Activated T-helper 1 cell treated with Interleukin-2 at 50 U/mL for 16 hours (primary cell): ENCODE results near the gene SCP2D1.
"Not testable (repeated sequence)": the region's sequence is repeated elsewhere in the genome, so short reads cannot be mapped to it uniquely, and the experiment has no call there.

Experiments used
- DNase-seq: peaks from one replicate; pipeline ENCODE4 v3.0.0-alpha.2; 2020; ENCODE audit warnings: low read depth

SCP2D1 gene

GRCh38 chr20:18813483-18813882, at the start of gene SCP2D1:
Gene SCP2D1, plus strand, starts transcription at chr20:18813783. Its CDS starts 33 bp downstream, at chr20:18813816.
- DNase-seq: no peak

DNA sequence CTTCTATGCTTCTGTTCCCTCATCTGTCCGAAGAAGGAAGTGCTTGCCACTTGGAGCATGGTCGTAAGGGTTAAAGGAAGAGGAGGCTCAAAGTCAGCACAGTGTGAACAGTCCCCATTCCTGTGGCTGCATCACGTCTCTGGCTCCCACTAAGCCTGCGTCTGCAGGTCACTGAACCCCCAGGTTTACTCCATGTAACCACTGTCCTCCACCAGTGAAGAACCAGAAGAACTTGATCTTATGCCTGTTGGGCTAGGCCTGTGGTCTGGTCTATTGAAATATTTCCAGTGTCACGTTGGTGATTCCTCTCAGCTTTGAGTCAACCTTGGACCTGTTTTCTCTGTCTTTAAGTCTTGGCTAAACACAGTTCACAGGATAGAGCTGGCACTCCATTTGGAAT, 45.9 kb upstream of the SCP2D1 start:
- DNase-seq: no peak

DNA sequence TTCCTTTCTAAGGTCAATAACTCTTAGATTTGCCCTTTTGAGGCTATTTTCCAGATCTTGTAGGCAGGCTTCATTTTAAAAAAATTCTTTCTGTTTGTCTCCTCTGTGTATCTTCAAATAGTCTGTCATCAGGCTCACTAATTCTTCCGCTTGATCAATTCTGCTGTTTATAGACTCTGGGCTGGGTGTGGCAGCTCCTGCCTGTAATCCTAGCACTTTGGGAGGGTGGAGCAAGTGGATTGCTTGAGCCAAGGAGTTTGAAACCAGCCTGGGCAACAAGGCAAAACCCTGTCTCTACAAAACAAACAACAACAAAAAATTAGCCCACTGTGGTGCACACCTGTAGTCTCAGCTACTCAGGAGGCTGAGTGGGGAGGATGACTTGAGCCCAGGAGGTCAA, 40.0 kb upstream of the SCP2D1 start:
- no peak for DNase-seq

DNA sequence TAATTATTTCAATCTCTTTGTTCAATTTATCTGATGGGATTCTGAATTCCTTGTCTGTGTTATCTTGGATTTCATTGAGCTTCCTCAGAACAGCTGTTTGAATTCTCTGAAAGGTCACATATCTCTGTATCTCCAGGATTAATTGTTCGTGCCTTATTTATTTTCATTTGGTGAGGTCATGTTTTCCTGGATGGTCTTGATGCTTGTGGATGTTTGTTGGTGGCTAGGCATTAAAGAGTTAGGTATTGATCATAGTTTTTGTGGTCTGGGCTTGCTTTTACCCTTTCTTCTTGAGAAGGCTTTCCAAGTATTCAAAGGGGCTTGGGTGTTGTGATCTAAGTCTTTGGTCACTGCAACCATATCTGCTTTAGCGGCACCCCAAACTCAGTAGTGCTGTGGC, 39.4 kb upstream of the SCP2D1 start:
- no peak for DNase-seq

- DNase-seq: no peak
Observed at GRCh38 chr20:18775633-18776032, 38.0 kb upstream of the SCP2D1 start.

GRCh38 chr20:18778690-18779392, 34.7 kb upstream of the SCP2D1 start:
- no peak for DNase-seq

GRCh38 chr20:18780385-18781130, 33.0 kb upstream of the SCP2D1 start:
- no peak for DNase-seq

DNA sequence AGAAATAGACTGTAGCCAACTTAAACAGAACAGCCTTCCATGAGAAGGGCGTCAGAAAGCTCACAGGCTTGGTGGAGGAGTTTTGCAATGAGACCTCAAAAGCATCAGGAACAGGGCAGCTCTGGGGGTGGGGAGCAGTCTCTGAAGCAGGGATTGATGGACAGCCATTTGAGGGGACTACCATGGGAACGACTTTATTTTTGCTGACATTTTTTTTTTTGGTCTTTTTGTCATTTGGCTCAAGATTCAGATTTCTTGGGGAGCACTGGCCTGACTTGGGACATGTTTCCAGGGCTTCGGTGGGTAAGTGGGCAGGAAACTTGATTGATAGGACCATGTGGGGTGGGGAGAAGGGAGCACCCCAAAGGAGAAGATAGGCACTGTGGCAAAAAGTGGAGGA, 32.1 kb upstream of the SCP2D1 start:
- DNase-seq: no peak

DNA sequence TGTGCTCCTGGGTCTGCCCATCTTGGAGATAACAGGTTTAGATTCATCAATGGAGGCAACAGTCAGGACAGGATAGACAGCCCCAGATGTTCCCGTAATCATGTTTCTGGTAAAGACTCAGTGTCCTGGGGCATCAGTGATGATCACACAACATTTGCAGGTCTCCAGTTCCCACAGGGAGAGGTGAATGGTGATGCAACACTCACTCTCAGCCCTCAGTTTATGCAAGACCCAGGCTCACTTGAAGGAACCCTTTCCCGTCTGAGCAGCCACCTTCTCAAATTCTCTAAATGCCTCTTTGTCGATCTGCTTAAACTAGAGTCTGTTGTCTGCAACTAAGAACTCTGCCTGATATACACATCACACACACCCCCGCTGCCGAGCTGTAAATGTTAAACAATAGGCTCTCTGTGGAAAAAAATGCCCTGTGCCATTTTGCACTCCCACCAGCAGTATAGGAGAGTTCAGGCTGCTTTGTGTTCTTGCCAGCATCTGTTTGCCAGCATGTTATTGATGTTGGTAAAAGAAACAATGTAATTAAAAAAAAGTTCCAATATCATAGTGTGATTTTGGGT, 30.1 kb upstream of the SCP2D1 start:
- DNase-seq: no peak

DNA sequence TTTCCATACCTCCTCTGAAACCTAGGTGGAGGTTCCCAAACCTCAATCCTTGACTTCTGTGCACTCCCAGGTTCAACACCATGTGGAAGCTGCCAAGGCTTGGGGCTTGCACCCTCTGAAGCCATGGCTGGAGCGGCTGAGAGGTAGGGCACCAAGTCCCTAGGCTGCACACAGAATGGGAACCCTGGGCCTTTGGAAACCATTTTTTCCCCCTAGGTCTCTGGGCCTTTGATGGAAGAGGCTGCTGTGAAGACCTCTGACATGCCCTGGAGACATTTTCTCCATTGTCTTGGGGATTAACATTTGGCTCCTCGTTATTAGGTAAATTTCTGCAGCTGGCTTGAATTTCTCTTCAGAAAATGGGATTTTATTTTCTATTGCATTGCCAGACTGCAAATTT, 26.5 kb upstream of the SCP2D1 start:
- DNase-seq: not testable (repeated sequence)

- DNase-seq: no peak
Observed at GRCh38 chr20:18788021-18788420, 25.6 kb upstream of the SCP2D1 start.

DNA sequence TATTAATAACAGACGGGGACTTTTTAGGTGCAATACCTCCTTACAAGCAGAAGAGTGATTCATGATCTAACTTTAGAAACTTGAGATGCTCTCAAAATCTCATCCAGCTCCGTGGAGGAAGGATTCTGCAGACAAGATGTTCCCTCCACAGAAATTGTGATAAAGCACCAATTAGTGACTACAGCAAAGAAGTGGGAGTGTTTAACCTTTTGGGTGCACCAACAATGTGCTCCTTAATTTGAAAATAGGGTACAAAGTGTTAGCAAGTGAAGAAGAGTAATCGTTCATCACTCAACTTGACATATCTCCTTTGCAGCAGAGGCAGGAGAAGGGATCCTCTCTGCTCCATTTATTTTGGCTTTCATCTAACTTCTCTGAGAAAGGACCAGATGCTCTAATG, 22.8 kb upstream of the SCP2D1 start:
- DNase-seq: no peak

DNA sequence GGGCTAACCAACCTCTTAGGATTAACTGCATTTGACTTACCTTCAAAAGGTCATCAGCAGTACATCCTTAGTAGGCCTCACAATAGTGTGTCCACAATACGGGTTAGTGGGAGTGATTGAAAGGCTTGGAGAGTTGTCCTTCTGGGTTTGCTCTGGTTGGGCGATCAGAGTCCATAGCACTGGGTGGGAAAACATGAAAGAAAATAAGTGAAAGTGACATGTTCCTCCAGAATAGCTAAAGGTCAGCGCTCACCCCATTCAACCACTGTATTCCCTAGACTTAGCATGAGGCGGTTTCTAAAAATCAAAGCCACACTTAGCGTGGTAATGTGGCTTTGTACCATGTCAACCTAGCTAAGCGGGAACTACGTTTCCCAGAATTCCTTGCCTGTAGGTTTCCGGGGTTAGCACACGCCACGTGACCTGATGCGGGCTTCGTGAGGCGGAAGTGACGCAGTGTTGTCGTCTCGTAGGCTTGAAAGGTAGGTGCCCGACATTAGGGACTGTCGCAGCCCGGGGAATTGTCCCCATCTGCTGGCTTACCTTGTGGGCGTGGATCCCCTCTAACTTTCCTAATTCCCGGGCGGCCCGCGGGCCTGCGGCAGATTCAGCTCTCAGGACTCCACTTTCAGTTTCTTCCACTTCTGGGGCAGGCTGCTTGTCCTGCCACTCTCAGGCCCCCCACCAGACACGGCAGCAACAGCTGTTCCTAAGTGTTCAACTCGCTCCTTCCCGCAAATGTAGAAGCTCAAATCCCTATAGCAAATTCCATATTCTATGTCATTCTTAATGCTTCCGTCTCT, 19.8 kb upstream of the SCP2D1 start:
- DNase-seq: peak; percentile 74

GRCh38 chr20:18794428-18794787, 19.2 kb upstream of the SCP2D1 start:
- no peak for DNase-seq

DNA sequence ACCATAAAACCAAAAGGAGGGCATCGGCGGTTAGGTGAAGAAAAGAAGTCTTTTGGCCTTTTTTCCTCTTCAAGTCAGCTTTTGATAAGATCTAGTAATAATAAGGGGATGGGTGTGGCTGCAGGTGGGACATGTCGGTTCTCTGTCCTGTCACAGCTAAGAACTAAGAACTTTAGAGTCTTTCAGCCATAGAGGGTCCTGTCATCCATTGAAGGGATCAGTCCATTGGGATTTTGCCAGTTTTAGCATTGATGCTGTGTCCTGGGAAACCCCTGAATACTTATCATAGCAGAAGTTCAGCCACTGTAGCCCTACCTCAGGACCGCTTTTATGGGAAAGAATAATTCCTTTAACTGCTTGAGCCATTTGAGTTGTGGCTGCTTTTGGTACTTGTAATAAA, 18.2 kb upstream of the SCP2D1 start:
- DNase-seq: no peak

GRCh38 chr20:18796282-18796833, 17.2 kb upstream of the SCP2D1 start:
- DNase-seq: no peak

GRCh38 chr20:18801516-18801915, 12.1 kb upstream of the SCP2D1 start:
- no peak for DNase-seq

DNA sequence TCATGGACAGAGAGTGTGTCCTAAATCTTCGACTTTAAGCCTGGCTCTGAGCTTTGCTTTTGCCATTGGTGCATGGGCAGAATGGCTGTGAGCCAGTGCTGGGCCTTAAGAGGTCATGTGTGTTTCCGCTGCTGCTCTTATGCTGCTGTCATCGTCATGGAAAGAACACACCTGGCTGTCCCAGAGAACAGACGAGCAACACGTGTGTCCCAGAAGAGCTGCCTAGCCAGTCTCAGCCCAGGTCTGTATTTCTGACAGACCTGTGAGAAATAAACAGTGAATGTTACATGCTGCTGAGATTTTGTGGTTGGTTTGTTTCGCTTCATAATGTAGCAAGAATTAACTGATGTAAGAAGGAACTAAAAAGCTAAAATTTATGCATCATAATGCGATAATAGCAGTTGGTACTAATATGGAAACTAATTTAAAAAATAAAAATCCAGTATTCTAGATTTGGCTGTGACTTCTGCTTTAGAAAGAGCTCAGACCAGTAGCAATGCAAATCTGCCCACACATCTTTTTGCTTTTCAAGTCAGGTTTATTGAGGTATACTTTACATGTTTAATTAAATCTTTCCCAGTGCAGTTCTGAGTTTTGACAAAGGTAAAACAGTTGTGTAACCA, 11.5 kb upstream of the SCP2D1 start:
- DNase-seq: no peak

DNA sequence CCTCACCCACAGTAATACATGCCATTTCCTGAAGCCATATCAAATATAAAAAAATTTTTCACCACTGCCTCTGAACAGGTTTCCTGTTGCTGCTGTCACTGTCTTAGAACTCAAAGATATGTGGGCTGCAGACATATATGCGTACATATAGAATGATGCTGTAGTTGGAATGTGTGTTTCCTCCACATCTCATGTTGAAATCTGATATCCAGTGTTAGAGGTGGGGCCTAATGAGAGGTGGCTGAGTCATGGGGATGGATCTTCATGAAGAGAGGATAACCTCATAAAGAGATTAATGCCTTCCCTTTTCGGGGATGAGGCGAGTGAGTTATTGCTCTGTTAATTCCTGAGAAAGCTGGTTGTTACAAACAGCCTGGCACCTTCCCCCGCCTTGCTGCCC, 7.7 kb upstream of the SCP2D1 start:
- no peak for DNase-seq

GRCh38 chr20:18808712-18809111, 4.9 kb upstream of the SCP2D1 start:
- DNase-seq: no peak

DNA sequence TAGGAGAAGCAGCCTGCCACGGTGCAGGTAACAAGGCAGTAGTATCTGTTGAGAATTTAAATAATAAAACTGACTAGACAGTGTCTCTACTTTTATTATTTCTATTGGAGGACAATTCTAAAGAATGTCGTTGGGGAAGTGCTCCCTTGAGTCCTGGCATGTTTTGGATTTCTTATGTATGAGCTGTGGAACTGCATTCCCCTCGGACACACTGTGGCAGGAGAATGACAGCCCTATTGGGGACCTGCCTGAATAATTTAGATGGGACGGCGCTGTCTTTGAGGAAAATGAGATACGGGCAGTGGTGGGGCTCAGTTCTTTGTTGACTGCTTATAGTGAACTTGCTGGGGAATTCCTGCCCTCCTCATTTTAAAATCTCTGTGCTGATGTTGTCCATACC, 2.4 kb upstream of the SCP2D1 start:
- no peak for DNase-seq

- DNase-seq: no peak
Observed at GRCh38 chr20:18811904-18812303, 1.7 kb upstream of the SCP2D1 start.
